ENCODE measurements around the gene MKRN2.

DNA sequence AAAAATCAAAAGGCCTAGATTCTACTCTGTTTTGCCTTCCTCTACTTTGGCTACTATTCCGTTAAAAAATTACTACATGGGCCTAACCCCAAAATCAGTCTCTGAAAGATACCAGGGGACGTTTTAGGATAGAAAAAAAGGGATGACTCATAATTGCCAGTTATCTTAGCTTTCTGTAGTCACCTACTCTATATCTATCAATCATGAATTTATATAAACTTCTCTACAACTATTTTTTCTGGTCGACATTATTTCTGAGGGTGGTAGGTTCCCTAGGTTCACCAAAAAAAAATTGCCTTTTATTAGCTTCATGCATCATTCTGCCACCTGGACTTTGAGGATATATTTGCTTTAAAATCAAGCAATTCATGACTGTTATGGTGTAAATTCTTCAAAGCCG is 70.5 kb downstream of the MKRN2 start:
- TF ChIP-seq, protein P1, sequence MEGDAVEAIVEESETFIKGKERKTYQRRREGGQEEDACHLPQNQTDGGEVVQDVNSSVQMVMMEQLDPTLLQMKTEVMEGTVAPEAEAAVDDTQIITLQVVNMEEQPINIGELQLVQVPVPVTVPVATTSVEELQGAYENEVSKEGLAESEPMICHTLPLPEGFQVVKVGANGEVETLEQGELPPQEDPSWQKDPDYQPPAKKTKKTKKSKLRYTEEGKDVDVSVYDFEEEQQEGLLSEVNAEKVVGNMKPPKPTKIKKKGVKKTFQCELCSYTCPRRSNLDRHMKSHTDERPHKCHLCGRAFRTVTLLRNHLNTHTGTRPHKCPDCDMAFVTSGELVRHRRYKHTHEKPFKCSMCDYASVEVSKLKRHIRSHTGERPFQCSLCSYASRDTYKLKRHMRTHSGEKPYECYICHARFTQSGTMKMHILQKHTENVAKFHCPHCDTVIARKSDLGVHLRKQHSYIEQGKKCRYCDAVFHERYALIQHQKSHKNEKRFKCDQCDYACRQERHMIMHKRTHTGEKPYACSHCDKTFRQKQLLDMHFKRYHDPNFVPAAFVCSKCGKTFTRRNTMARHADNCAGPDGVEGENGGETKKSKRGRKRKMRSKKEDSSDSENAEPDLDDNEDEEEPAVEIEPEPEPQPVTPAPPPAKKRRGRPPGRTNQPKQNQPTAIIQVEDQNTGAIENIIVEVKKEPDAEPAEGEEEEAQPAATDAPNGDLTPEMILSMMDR (IDR thresholded peaks at IDR 0.05; ENCODE audit: low read depth, low read length), result no peak
- TF ChIP-seq EZH2phosphoT487 (IDR thresholded peaks at IDR 0.05; ENCODE audit: low read depth), result no peak

Measured in OCI-LY3 (cell line).